Right lobe of liver (tissue), 6 donors: Measurements from ENCODE around the gene SLX1A. TPM values are rescaled to one million over a fixed set of nuclear protein-coding genes. Genes with fewer than 3 reads are reported as not detected.
"Not testable (repeated sequence)": the region's sequence is repeated elsewhere in the genome, so short reads cannot be mapped to it uniquely, and the experiment has no call there.

ENCODE experiments used
- ATAC-seq, 4 donors: fragments of 200-7000 bp; cut with Tn5 transposase; one replicate each; pipeline ENCODE4 v1.9.1; 2020; ENCODE audit warnings: mild to moderate bottlenecking in 4 of 4, moderate library complexity in 4 of 4
- DNase-seq, 3 donors: peaks; one replicate each; pipeline ENCODE4 v3.0.0-alpha.2; 2020
- H3K27ac ChIP-seq, 3 donors: fragments of 200-600 bp; one replicate each; pipeline ENCODE4 v1.8.0; 2022
- H3K27me3 ChIP-seq, 2 donors: fragments of 200-600 bp; one replicate each; pipeline ENCODE4 v1.8.0; 2022
- H3K36me3 ChIP-seq, 4 donors: fragments of 200-600 bp; sonication (generic) in 1 of 4; one replicate each; pipeline versions ENCODE4 v1.5.1 to v1.8.0; 2017 to 2022; ENCODE audit warnings: control low read depth in 1 of 4
- H3K4me1 ChIP-seq, 4 donors: fragments of 200-600 bp; sonication (generic) in 1 of 4; one replicate each; pipeline versions ENCODE4 v1.5.1 to v1.8.0; 2017 to 2022; ENCODE audit warnings: control low read depth in 1 of 4
- H3K4me3 ChIP-seq, 3 donors: fragments of 200-600 bp; one replicate each; pipeline ENCODE4 v1.8.0; 2022
- H3K9me3 ChIP-seq, 4 donors: fragments of 200-600 bp; sonication (generic) in 1 of 4; one replicate each; pipeline versions ENCODE4 v1.5.1 to v1.8.0; 2017 to 2022; ENCODE audit warnings: control low read depth in 1 of 4
- CTCF ChIP-seq, 4 donors: fragments of 200-600 bp in 3 of 4; fragments of 450-650 bp in 1 of 4; IDR thresholded peaks; one replicate each; pipeline versions ENCODE4 v1.5.1 to v1.8.0; 2016 to 2022; ENCODE audit warnings: antibody characterized with exemption in 4 of 4, mild to moderate bottlenecking in 2 of 4
- POLR2A ChIP-seq: fragments of 450-650 bp; IDR thresholded peaks from one replicate; pipeline ENCODE4 v1.6.1; 2017; ENCODE audit warnings: antibody characterized with exemption, mild to moderate bottlenecking
- WGBS: methylation state at CpG from one replicate; pipeline ENCODE4 v1.1.6; 2018; ENCODE audit warnings: low coverage, low lambda C conversion rate; ENCODE audit not compliant: insufficient coverage; ENCODE audit errors: missing lambda C conversion rate; 5-methylcytosine and 5-hydroxymethylcytosine counted together
- intact Hi-C, 2 donors: fragments of 100-400 bp; cut with DNase I; formaldehyde crosslinking; loops; one replicate each; pipeline versions ENCODE4 v1.11.2 to v1.14.1; 2022
- total RNA-seq, 6 experiments: library from RNA; depleted of rRNA in 2 of 6; stranded (reverse); fragments of >200 nt in 2 of 6; fragmentation: NEBNext Ultra II Directional in 3 of 6; extraction: Animal tissue kit (Norgen Biotek cat#: 25700) in 3 of 6; gene quantifications; one replicate each; pipeline versions ENCODE4 v1.1.0 to v1.2.4, GENCODE V29; 2016 to 2023
- donor health status: DM: no; HTN: yes; CAD: no.
- donor health status: DM: no; HTN: no; CAD: no.
- donor health status: DM: no; HTN: no; CAD: no.
- donor health status: DM: no; HTN: yes; CAD: no.
- donor health status: DM: no; HTN: yes; CAD: no.

Gene SLX1A
- total RNA-seq, 6 experiments from 2014 or later: 15.5 to 83.2 (median 36.4) TPM

- intact Hi-C loops: no loop called here
- TF ChIP-seq POLR2A (no peak), CTCF (IDR thresholded peaks at IDR 0.05) (no peak)
- 78% methylated on average over 7 of the region's 7 CpGs for WGBS
These were observed 20.6 kb upstream of the SLX1A start for GRCh38 chr16:30173054-30173453.

GRCh38 chr16:30176876-30177275, 16.8 kb upstream of the SLX1A start:
- H3K4me3 ChIP-seq, H3K36me3 ChIP-seq, intact Hi-C loops, ATAC-seq, H3K27me3 ChIP-seq, H3K9me3 ChIP-seq, DNase-seq, H3K4me1 ChIP-seq, H3K27ac ChIP-seq: not testable (repeated sequence)
- WGBS: no CpG with 5 or more reads among the region's 6 CpGs

More at GRCh38 chr16:30173054-30173453, 20.6 kb upstream of the SLX1A start:
- Histone ChIP-seq H3K36me3 (no peaks in the 10 kb centered on the region), H3K27ac (no peak overlapping the region), H3K9me3 (no peaks in the 10 kb centered on the region), H3K4me1 (peaks cover 0 to 5% (median 0%) of the 10 kb centered on the region in 4 donors), H3K27me3 (no peaks in the 10 kb centered on the region), H3K4me3 (no peak overlapping the region)
- ATAC-seq: no peak
- no peak for DNase-seq

GRCh38 chr16:30179195-30179594, 14.5 kb upstream of the SLX1A start:
- Histone ChIP-seq H3K27me3 (no peaks in the 10 kb centered on the region), H3K9me3 (no peaks in the 10 kb centered on the region), H3K4me3 (no peak overlapping the region), H3K27ac (no peak overlapping the region), H3K4me1 (no peaks in the 10 kb centered on the region), H3K36me3 (no peaks in the 10 kb centered on the region)
- WGBS: 92% methylated on average over 2 of the region's 4 CpGs
- TF ChIP-seq CTCF (IDR thresholded peaks at IDR 0.05) (no peak), POLR2A (no peak)
- DNase-seq (no peak), ATAC-seq (no peak)
- intact Hi-C loops: no loop called here

- H3K36me3 ChIP-seq: no peaks in the 10 kb centered on the region
- no peak overlapping the region for H3K27ac ChIP-seq
- no peaks in the 10 kb centered on the region for H3K9me3 ChIP-seq
- 92% methylated on average over 5 of the region's 9 CpGs for WGBS
- no peak for TF ChIP-seq POLR2A
- TF ChIP-seq CTCF (IDR thresholded peaks at IDR 0.05): no peak
- H3K4me1 ChIP-seq: no peaks in the 10 kb centered on the region
- H3K27me3 ChIP-seq: no peaks in the 10 kb centered on the region
- intact Hi-C loops: no loop called here
- no peak for DNase-seq
- no peak overlapping the region for H3K4me3 ChIP-seq
- ATAC-seq: no peak
These were observed 13.7 kb upstream of the SLX1A start for GRCh38 chr16:30179931-30180330.

GRCh38 chr16:30180741-30181140, 12.9 kb upstream of the SLX1A start:
- ATAC-seq (no peak), DNase-seq (no peak)
- H3K4me1 ChIP-seq: no peaks in the 10 kb centered on the region
- H3K27ac ChIP-seq: no peak overlapping the region
- intact Hi-C loops: no loop called here
- TF ChIP-seq CTCF (IDR thresholded peaks at IDR 0.05) (no peak), POLR2A (no peak)
- no CpG with 5 or more reads among the region's 3 CpGs for WGBS
- H3K36me3 ChIP-seq: no peaks in the 10 kb centered on the region
- H3K4me3 ChIP-seq: no peak overlapping the region
- no peaks in the 10 kb centered on the region for H3K9me3 ChIP-seq
- H3K27me3 ChIP-seq: no peaks in the 10 kb centered on the region
